WI38 (cell line): ENCODE data around the gene TBC1D5.

ENCODE experiments used
- H3K4me3 ChIP-seq: 2 replicates; pipeline ENCODE4 v1.5.1; 2011; ENCODE audit warnings: low read depth, mild to moderate bottlenecking, control low read depth, low read length
- CTCF ChIP-seq: IDR thresholded peaks from 2 replicates; pipeline ENCODE4 v1.5.1; 2012; ENCODE audit warnings: low read depth, mild to moderate bottlenecking, control low read depth, low read length

Gene TBC1D5

GRCh38 chr3:17411157-17411877 is 331.1 kb downstream of the TBC1D5 start:
- H3K4me3 ChIP-seq, result no peak overlapping the region
- no peak for TF ChIP-seq CTCF

- TF ChIP-seq CTCF, result no peak
- no peak overlapping the region for H3K4me3 ChIP-seq
These were observed 334.9 kb downstream of the TBC1D5 start for GRCh38 chr3:17407576-17407975.

- no peak for TF ChIP-seq CTCF
- H3K4me3 ChIP-seq, result no peak overlapping the region
These were observed 337.9 kb downstream of the TBC1D5 start for GRCh38 chr3:17404548-17404947.

- no peak overlapping the region for H3K4me3 ChIP-seq
- TF ChIP-seq CTCF, result no peak
These were observed 340.0 kb downstream of the TBC1D5 start for GRCh38 chr3:17402442-17402841.

GRCh38 chr3:17401912-17402311 is 340.5 kb downstream of the TBC1D5 start:
- TF ChIP-seq CTCF, result no peak
- H3K4me3 ChIP-seq, result no peak overlapping the region

- TF ChIP-seq CTCF, result no peak
- no peak overlapping the region for H3K4me3 ChIP-seq
These were observed 342.8 kb downstream of the TBC1D5 start for GRCh38 chr3:17399586-17399985.

- H3K4me3 ChIP-seq, result no peak overlapping the region
- TF ChIP-seq CTCF, result no peak
These were observed 343.4 kb downstream of the TBC1D5 start for GRCh38 chr3:17398959-17399551.
